H1 (cell line): ENCODE data around the gene ADNP2. TPM values are rescaled to one million over a fixed set of nuclear protein-coding genes. Genes with fewer than 3 reads are reported as not detected.

Experiments used
- ASH2L ChIP-seq: fragments of 200-600, 300-600 bp; sonication (generic); IDR thresholded peaks from one replicate; pipeline ENCODE4 v1.7.1; 2017; ENCODE audit warnings: low read length
- BCL11A ChIP-seq, 2 experiments: IDR thresholded peaks; one replicate each; pipeline ENCODE4 v1.6.1; 2011; ENCODE audit warnings: low read depth in 2 of 2, low read length in 2 of 2, mild to moderate bottlenecking in 2 of 2
- KDM5A ChIP-seq: fragments of 200-600 bp; IDR thresholded peaks from 2 replicates; pipeline ENCODE4 v1.7.1; 2012; ENCODE audit warnings: mild to moderate bottlenecking, low read length, inconsistent platforms, mixed read lengths
- NRF1 ChIP-seq: IDR thresholded peaks from 2 replicates; pipeline ENCODE4 v1.6.1; 2011; ENCODE audit warnings: mild to moderate bottlenecking, low read depth, low read length, improper control_type of control experiment
- SIRT6 ChIP-seq: IDR thresholded peaks from one replicate; pipeline ENCODE4 v1.7.1; 2012; ENCODE audit warnings: low read length, inconsistent platforms
- polyA plus RNA-seq, 7 experiments: library from polyadenylated mRNA; depleted of rRNA in 3 of 7; stranded (reverse) in 5 of 7; unstranded in 2 of 7; fragments of >200 nt in 5 of 7; fragments of 200-250 nt in 2 of 7; gene quantifications; 1 replicate in 5 of 7; 2 replicates in 1 of 7; 4 replicates in 1 of 7; pipeline versions ENCODE4 v1.2.1 to v1.2.3, GENCODE V29; 2011 to 2013; ENCODE audit warnings: missing spikeins in 2 of 7, mixed read lengths in 2 of 7
- total RNA-seq: library from RNA; stranded (reverse); fragmentation: NEBNext Ultra II Directional; extraction: Animal tissue kit (Norgen Biotek cat#: 25700); gene quantifications from 2 replicates; pipeline ENCODE4 v1.2.1, GENCODE V29; 2021
- TF ChIP-seq, protein P1 (sequence below): IDR thresholded peaks from 2 replicates; pipeline ENCODE4 v1.6.1; 2011; ENCODE audit warnings: low read length, improper control_type of control experiment

The ADNP2 gene
- total and polyA plus RNA-seq, 2 of the 8 experiments (the other 6 are each of a cell fraction or from before 2014, with no cell fraction given): 25.1 to 61.6 TPM

DNA sequence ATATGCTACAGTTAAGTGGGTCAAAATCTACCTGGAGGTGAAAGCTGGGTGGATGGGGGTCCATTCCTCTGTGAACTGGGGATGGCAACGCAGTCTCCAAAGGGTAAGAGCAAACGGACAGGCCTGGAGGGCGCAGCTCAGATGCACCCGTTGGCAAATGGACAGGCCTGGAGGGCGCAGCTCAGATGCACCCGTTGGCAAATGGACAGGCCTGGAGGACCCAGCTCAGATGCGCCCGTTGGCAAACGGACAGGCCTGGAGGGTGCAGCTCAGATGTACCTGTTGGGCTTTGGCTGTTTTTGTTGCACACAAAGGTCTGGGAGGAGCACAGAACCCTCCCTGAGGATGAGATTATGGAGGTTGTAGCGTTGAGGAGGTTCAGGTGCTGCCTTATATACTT, 41.2 kb upstream of the ADNP2 start (continued):
- TF ChIP-seq, protein P1, sequence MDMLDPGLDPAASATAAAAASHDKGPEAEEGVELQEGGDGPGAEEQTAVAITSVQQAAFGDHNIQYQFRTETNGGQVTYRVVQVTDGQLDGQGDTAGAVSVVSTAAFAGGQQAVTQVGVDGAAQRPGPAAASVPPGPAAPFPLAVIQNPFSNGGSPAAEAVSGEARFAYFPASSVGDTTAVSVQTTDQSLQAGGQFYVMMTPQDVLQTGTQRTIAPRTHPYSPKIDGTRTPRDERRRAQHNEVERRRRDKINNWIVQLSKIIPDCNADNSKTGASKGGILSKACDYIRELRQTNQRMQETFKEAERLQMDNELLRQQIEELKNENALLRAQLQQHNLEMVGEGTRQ: no peak
- no peak for TF ChIP-seq KDM5A
- TF ChIP-seq ASH2L: no peak
- no peak for TF ChIP-seq BCL11A (IDR thresholded peaks at IDR 0.05; ENCODE audit: low read depth in 2 of 2, low read length in 2 of 2)
- no peak for TF ChIP-seq NRF1
- TF ChIP-seq SIRT6: no peak
- TF ChIP-seq, all 59 proteins: peak for 0
